Left renal pelvis (tissue), 4 donors: ENCODE data around the gene ATP4A. TPM values are rescaled to one million over a fixed set of nuclear protein-coding genes. Genes with fewer than 3 reads are reported as not detected.

ENCODE experiments used
- DNase-seq, 4 donors: peaks; one replicate each; pipeline ENCODE4 v3.0.0-alpha.2; 2013; ENCODE audit warnings: low read depth in 4 of 4, low spot score in 3 of 4
- polyA plus RNA-seq, 4 donors: library from polyadenylated mRNA; unstranded; fragments of 120-200 nt; gene quantifications; one replicate each; pipeline ENCODE4 v1.2.1, GENCODE V29; 2013; ENCODE audit not compliant: insufficient read length in 4 of 4

The ATP4A gene
- polyA plus RNA-seq, 4 donors, result 0.14 TPM; not detected in 3

- no peak for DNase-seq
Observed at GRCh38 chr19:35508129-35508528, 55.3 kb downstream of the ATP4A start.

GRCh38 chr19:35507561-35507960 lies 55.9 kb downstream of the ATP4A start:
- DNase-seq, result no peak

- no peak for DNase-seq
Observed at GRCh38 chr19:35506011-35506410, 57.4 kb downstream of the ATP4A start.

GRCh38 chr19:35502751-35503150 lies 60.7 kb downstream of the ATP4A start:
- DNase-seq, result no peak

GRCh38 chr19:35501684-35502083 lies 61.8 kb downstream of the ATP4A start:
- no peak for DNase-seq

GRCh38 chr19:35500611-35501010 lies 62.8 kb downstream of the ATP4A start:
- DNase-seq, result no peak

Other genes starting within 250 kb of the ATP4A start
- gene CD22, start 234.5 kb downstream of the ATP4A start, polyA plus RNA-seq, result 10 to 100 TPM in 3 of 4 donors, 1 to 10 TPM in 1; 7.5 to 43.9 (median 29.6) TPM
- gene FFAR1, start 215.8 kb downstream of the ATP4A start, polyA plus RNA-seq, result under 1 TPM; 0.29 to 0.61 (median 0.41) TPM
- gene FFAR3, start 205.2 kb downstream of the ATP4A start, polyA plus RNA-seq, result under 1 TPM in 3 of 4 donors, not detected in 1; 0.16 to 0.71 (median 0.17) TPM
- under 1 TPM in 1 of 4 donors, not detected in 3; 0.33 TPM for gene GPR42, start 192.6 kb downstream of the ATP4A start, polyA plus RNA-seq
- 1 to 10 TPM in 1 of 4 donors, under 1 TPM in 3; 0.19 to 1.4 (median 0.47) TPM for gene FFAR2, start 115.4 kb downstream of the ATP4A start, polyA plus RNA-seq
- gene KRTDAP, start 73.2 kb downstream of the ATP4A start, polyA plus RNA-seq, result 1 to 10 TPM in 1 of 4 donors, under 1 TPM in 3; 0.36 to 1.9 (median 0.59) TPM
- gene DMKN, start 50.0 kb downstream of the ATP4A start, polyA plus RNA-seq, result 100 to 1,000 TPM in 1 of 4 donors, 10 to 100 TPM in 3; 59.7 to 123 (median 83.8) TPM
- under 1 TPM in 1 of 4 donors, not detected in 3; 0.11 TPM for gene SBSN, start 35.3 kb downstream of the ATP4A start, polyA plus RNA-seq
- gene GAPDHS, start 30.2 kb downstream of the ATP4A start, polyA plus RNA-seq, result not detected
- gene TMEM147, start 18.0 kb downstream of the ATP4A start, polyA plus RNA-seq, result 100 to 1,000 TPM in 1 of 4 donors, 10 to 100 TPM in 3; 58.7 to 102 (median 86.6) TPM
- gene PMIS2, start 22.5 kb upstream of the ATP4A start, polyA plus RNA-seq, result not detected
- 10 to 100 TPM; 23.2 to 39.6 (median 25.3) TPM for gene HAUS5, start 49.1 kb upstream of the ATP4A start, polyA plus RNA-seq
- gene RBM42, start 65.4 kb upstream of the ATP4A start, polyA plus RNA-seq, result 10 to 100 TPM; 49.1 to 81.9 (median 57.7) TPM
- gene ETV2, start 78.1 kb upstream of the ATP4A start, polyA plus RNA-seq, result 1 to 10 TPM; 1.7 to 3.3 (median 2.3) TPM
- 100 to 1,000 TPM; 224 to 359 (median 312) TPM for gene COX6B1, start 84.7 kb upstream of the ATP4A start, polyA plus RNA-seq
- gene UPK1A, start 102.9 kb upstream of the ATP4A start, polyA plus RNA-seq, result 10 to 100 TPM in 3 of 4 donors, under 1 TPM in 1; 0.53 to 67.8 (median 21.8) TPM
- gene ZBTB32, start 140.9 kb upstream of the ATP4A start, polyA plus RNA-seq, result under 1 TPM; 0.27 to 0.63 (median 0.49) TPM
- gene KMT2B, start 154.3 kb upstream of the ATP4A start, polyA plus RNA-seq, result 10 to 100 TPM; 25.1 to 42.0 (median 32.8) TPM
- gene IGFLR1, start 178.8 kb upstream of the ATP4A start, polyA plus RNA-seq, result 1 to 10 TPM; 2.6 to 4.3 (median 3.1) TPM
- 10 to 100 TPM; 17.2 to 22.0 (median 18.6) TPM for gene U2AF1L4, start 181.8 kb upstream of the ATP4A start, polyA plus RNA-seq
- gene PSENEN, start 182.0 kb upstream of the ATP4A start, polyA plus RNA-seq, result 10 to 100 TPM; 43.4 to 71.8 (median 61.9) TPM
- 10 to 100 TPM in 2 of 4 donors, 1 to 10 TPM in 2; 6.0 to 14.2 (median 9.3) TPM for gene LIN37, start 184.9 kb upstream of the ATP4A start, polyA plus RNA-seq
- gene HSPB6, start 193.4 kb upstream of the ATP4A start, polyA plus RNA-seq, result 100 to 1,000 TPM in 1 of 4 donors, 10 to 100 TPM in 3; 24.8 to 111 (median 29.2) TPM
- gene PROSER3, start 194.5 kb upstream of the ATP4A start, polyA plus RNA-seq, result 10 to 100 TPM; 12.8 to 24.3 (median 17.3) TPM
- 10 to 100 TPM; 18.4 to 43.8 (median 26.5) TPM for gene ARHGAP33, start 211.9 kb upstream of the ATP4A start, polyA plus RNA-seq
- 10 to 100 TPM in 3 of 4 donors, under 1 TPM in 1; 0.41 to 51.0 (median 25.1) TPM for gene PRODH2, start 249.2 kb upstream of the ATP4A start, polyA plus RNA-seq